ENCODE measurements around the gene SFXN5. TPM values are rescaled to one million over a fixed set of nuclear protein-coding genes. Genes with fewer than 3 reads are reported as not detected.

The SFXN5 gene
- total RNA-seq, 1 donor from 2014 or later, result 21.9 TPM

- DNase-seq (ENCODE audit: low spot score), result no peak
These were observed 127.7 kb downstream of the SFXN5 start for GRCh38 chr2:72943540-72944395.

GRCh38 chr2:72942881-72943418 is 128.6 kb downstream of the SFXN5 start:
- DNase-seq (ENCODE audit: low spot score), result no peak

DNA sequence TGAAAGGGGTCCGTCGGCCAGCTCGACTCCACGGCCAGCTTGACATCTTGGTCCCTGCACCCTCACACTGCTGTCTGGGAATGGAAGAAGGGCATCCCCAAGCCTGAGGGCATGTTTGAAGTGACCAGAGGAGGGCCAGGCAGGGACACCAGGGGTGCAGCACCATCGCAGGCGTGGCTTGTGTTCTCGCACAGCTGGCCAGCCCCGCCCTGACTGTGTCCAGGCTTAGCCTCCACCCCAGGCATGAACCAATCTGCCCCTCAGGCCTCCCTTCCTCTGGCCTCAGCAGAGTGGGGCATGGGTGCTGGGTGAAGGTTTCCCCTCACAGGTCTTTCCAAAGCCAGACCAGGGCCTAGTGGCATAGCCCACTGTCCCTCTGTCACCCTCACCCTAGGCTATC is 129.2 kb downstream of the SFXN5 start:
- DNase-seq (ENCODE audit: low spot score), result no peak

DNA sequence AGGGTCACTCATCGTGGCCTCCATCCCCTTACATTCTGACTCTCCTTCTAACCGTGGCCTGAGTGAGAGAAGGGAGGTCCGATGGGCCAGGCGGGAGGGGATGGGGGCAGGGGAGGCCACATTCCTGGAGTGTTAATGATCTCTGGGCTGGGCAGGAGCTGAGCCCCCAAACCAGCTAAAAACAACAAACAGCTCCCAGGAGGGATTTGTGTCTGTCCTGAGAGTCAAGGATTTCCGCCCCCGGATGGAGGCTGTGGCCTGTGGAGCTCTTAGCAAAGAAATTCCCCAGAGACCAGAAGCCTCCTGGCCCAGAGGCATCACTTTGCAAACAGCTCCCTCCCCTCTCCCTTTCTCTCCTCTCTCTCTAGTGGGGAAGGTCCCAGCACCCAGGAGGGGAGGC is 130.7 kb downstream of the SFXN5 start:
- no peak for DNase-seq (ENCODE audit: low spot score)

DNA sequence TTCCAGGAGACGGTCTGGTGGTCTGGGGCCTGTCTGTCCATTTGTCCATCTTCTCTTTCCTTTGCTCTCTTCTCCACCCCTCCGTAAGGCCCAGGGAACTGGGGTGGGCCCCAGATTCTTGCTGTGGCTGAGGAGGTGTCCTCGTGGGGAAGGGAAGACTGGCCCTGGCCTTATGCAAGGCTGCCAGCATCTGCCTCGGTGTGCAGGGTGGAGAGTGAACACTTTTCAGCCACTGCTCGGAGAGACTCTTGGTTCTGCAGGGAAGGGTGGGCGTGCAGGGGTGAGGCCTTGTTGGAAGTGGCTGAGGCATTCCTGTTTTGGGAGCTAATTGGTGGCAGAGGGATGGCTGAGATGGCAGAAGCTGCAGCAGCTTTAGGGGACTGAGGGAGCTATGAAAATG is 131.2 kb downstream of the SFXN5 start:
- no peak for DNase-seq (ENCODE audit: low spot score)

- DNase-seq (ENCODE audit: low spot score), result no peak
These were observed 133.1 kb downstream of the SFXN5 start for GRCh38 chr2:72938455-72938854.

GRCh38 chr2:72937356-72937669 is 134.2 kb downstream of the SFXN5 start:
- no peak for DNase-seq (ENCODE audit: low spot score)

DNA sequence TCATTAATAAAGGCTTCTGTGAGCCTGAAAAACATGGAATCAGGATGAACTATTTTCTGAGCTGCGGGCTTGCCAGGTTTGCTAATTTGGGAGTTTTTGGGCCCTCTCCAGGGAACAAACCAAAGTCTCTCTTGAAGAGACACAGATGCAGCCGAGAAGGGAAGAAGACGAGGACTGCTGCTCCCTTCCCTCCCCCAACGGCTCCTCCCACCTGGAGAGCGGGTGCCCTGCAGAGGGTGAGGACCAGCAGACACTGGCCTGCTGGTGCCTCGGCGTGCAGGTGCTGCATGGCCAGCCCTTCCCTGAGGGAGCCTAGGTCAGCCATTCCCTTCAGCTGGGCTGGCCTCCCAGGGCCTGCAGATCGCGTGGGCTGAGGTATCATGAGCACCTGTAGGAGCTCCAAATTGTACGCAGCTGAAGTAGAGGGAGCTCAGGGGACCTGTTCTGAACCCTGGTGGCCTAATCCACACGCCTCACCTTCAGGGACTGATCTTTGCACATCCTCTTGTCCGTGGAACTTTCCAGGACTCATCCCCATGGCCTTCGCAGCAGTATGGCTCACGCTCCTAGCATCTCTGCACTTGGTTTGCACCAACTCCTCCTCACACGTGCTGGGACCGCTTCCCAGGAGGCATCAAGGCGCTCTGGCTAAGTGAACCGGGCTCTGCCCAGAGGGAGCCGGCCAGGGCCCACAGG is 134.7 kb downstream of the SFXN5 start:
- no peak for DNase-seq (ENCODE audit: low spot score)

DNA sequence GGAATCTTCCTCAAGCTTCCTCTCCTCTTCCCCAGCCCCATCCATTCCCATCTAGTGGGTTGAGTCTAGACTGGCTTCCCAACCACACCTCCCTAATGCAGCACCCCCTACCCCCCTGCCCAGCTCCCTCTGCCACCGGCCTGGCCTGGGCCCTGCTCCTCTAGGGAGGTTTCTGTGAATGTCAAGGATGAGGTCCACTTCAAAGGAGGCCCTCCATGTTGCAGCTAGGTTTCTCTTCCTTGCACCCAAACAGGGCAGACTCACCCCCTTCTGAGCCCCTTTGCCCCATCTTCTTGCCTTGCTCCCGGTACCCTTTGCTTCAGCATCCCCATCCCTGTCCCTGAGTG is 135.9 kb downstream of the SFXN5 start:
- no peak for DNase-seq (ENCODE audit: low spot score)

DNA sequence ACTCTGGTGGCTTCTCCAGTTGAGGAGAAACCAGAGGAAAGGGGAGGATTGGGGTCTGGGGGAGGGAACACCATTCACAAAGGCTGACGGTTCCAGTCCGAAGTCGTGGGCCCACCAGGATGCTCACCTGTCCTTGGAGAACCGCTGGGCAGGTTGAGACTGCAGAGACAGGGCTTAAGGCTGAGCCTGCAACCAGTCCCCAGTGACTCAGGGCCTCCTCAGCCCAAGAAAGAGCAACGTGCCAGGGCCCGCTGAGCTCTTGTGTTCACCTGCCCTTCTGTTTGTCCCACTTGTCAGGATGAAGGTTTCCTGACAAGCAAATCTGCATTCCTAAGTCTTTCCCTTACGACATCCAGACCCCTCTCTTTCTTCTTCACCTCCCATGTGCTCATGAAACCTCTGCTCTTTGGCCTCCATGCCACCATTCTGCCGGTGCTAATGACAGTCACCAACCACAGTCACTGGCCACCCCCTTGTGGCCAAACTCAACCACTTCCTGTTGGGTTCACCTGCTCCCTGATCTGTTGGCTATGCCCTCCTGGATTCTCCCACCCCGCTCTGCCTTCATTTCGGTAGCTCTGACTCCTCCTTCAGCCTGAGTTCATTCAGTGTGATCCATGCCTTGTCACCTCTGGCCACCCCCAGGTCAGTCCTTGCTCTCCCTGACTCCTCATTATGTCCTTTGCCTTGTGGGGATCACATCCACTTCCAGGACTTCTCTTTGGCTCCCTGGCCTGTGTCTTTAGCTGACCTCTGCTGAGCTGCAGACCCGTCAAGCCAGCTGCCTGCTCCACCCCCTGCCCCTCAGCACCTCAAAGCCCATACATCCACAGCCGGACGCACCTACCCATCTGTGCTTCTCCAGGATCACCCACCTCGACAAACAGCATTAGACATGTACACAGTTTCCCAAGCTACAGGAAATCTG is 136.6 kb downstream of the SFXN5 start:
- no peak for DNase-seq (ENCODE audit: low spot score)

- DNase-seq (ENCODE audit: low spot score), result no peak
These were observed 137.8 kb downstream of the SFXN5 start for GRCh38 chr2:72933646-72934151.

DNA sequence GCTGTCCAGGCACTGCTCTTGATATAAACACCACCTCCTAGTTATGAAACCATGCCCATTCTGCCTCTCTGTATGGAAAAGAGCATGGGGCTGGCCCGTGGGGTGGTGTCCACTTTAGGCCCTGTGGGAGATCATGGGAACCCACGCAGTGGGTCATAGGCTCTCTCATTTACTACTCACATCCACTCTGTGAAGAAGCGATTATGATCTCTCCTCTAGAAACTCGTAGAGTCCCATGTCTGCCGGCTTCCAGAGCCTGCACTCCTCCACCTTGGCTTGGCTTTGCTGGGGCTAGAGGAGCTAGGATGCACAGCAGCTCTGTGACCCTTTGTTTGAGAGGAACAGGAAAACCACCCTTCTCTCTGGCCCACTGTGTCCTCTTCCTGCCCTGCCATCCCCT is 138.3 kb downstream of the SFXN5 start:
- DNase-seq (ENCODE audit: low spot score), result no peak

DNA sequence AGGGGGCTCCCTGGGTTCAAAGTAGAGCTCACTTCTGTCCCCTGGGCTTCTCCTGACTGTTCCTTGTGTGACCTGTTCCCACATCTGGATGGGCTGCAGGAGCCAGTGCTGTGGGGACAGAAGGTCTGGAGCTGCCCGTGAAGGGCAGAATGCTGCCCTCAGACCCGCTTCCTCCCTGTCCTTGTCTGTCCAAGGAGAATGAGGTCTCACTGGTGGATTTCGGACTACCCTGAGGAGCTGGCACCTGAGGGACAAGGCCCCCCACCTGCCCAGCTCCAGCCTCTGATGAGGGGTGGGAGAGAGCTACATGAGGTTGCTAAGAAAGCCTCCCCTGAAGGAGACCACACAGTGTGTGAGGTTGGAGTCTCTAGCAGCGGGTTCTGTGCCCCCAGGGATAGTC is 138.7 kb downstream of the SFXN5 start:
- no peak for DNase-seq (ENCODE audit: low spot score)

- DNase-seq (ENCODE audit: low spot score), result no peak
These were observed 139.3 kb downstream of the SFXN5 start for GRCh38 chr2:72932045-72932740.

GRCh38 chr2:72931280-72931910 is 140.1 kb downstream of the SFXN5 start:
- no peak for DNase-seq (ENCODE audit: low spot score)

- no peak for DNase-seq (ENCODE audit: low spot score)
These were observed 142.5 kb downstream of the SFXN5 start for GRCh38 chr2:72929010-72929409.

DNA sequence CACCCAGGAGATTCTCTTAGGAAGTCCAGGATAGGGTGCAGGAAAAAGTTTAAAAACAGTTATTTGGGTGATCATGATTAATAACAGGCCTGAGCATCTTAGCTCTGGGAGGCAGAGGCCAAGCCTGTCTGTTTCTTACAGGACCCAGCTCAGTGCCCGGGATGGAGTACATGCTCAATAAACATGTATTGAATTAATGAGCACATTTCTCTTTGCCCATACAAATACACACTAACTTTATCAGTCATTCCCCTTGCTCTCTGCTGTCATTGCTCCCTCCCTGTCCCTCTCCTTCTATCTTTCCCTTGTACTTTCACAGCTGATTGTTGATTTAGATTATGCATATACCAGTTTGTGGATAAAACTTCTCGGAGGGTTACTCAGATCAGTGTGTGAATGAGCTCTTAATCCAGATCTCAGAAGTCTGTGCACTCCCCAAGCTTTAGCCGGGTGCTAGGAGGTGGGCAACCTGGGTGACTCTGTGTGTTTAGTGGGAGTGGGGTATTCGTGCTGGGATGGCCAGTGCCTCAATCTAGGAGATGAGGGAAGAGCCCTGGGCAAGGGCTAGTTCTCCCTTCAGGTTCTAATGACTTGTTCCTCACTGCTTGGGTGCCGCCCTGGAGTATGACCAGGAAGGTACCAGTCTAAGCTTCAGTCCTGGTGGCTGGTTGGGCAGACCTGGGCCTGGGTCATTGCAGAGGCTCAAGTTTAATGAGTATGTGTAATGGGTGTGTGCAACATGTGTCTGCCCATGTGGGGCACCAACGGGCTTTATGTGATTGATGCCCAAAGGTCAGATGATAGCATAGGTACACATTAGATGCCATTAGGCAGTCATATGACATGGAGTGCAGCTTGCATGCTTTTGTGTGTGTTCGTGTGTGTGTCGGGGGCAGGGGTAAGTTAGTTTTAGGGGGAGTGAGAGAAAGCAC is 143.6 kb downstream of the SFXN5 start:
- DNase-seq (ENCODE audit: low spot score), result no peak

GRCh38 chr2:72926811-72927465 is 144.6 kb downstream of the SFXN5 start:
- DNase-seq (ENCODE audit: low spot score), result no peak

DNA sequence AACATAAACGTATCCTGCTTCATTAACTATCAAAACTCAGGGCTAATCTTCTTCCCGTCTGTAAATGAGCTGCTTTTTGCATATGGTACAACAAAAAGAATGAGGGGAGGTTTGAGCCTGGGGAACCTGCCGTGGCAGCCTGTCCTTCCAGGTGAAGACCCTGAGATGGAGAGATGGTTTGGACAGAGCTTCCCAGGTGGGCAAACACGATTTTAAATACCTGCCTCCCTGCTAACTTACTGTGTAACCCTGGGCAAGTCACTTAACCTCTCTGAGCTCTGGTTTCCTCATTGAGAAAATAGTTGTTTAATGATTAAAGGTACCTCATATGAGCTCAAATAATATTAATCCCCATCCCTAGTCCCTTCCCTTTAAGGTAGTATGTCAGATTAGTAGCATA is 145.1 kb downstream of the SFXN5 start:
- DNase-seq (ENCODE audit: low spot score), result no peak

Data from mucosa of gallbladder (tissue), 1 donor.